GM06990 (cell line): ENCODE measurements around the gene MTA2.
"Not testable (repeated sequence)": the region's sequence is repeated elsewhere in the genome, so short reads cannot be mapped to it uniquely, and the experiment has no call there.

ENCODE experiments used
- DNase-seq: peaks from one replicate; pipeline ENCODE4 v3.0.0-alpha.2; 2011; ENCODE audit not compliant: insufficient read length; ENCODE audit errors: extremely low read depth
- H3K27me3 ChIP-seq: replicated peaks from 2 replicates; pipeline ENCODE4 v1.6.0; 2011; ENCODE audit warnings: low read length; ENCODE audit not compliant: control insufficient read depth, insufficient read depth
- H3K36me3 ChIP-seq: 2 replicates; pipeline ENCODE4 v1.5.1; 2011; ENCODE audit warnings: low read length; ENCODE audit not compliant: control insufficient read depth, insufficient read depth
- H3K4me3 ChIP-seq: replicated peaks from 2 replicates; pipeline ENCODE4 v1.5.1; 2011; ENCODE audit warnings: low read depth, mild to moderate bottlenecking, control low read depth, low read length
- CTCF ChIP-seq: IDR thresholded peaks from 2 replicates; pipeline ENCODE4 v1.5.1; 2011; ENCODE audit warnings: low read length, control low read depth, mild to moderate bottlenecking, inconsistent platforms; ENCODE audit not compliant: insufficient read depth, poor library complexity, severe bottlenecking

The MTA2 gene

DNA sequence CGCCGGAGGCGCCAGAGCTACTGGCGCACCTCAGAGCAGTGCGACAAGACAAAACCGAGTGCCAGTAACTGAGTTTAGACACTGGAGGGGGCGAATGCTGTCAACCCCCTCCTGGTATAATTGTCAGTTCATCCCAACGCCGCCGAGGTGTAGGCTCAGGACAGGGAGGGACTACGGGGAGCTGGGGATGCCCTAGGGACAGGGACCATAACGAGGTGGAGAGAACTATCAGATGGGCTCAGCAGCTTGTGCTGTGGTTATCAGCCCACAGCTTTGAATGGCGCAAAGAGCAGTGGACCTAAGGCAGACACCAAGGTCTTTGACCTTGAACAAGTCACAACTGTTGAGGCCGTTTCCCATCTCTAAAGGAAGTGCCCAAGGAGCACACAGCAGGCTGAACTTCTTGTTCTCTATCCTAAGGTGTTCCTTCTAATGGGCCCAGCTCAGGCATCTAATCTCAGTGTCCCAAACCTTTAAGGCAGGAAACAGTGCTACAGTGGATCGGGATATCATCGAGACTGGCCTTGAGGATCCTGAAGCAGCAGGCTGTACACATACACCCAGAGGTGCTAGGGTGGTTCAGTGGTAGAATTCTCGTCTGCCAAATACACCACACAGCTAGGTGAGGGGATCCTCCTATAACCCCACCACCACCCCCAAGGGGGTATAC lies 9.4 kb downstream of the MTA2 start:
- no peak for DNase-seq
- H3K36me3 ChIP-seq, result peaks cover 37% of the 10 kb centered on the region

DNA sequence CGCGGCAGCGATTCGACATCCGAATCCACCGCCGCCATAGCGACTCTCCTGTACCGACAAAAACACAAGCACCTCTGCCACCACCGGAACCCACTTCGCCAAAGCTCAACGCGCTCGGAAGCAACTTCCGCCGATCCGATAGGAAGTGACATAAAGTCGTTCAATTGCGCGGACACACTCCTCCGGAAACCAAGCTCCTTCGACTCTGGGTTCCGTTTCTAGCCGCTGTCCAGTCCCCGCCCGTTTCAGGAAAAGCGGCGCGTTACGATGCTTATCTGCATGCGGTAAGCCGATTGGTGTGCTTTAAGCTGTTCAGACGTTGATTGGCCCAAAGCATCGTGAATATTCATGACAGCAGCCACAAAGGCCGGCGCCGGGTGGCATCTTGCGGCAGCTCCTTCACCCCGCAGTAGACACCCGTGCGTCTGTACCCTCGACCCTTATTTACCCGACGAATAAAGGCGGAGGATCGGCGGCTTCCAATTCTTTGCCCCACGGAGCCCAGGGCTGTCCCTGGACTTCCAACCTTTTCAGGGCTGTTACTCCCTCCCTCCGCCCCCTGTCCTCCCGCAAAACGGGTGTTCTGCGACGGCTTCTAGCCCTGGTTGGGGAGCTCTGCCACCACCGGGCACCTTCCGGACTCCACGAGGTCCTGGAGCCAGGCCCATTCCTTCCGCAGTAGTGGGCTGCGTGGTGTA lies 10.1 kb downstream of the MTA2 start, which contains the start of gene TUT1:
Gene TUT1, minus strand, starts transcription at position 76 of the 698 bp plus-strand sequence. Its CDS starts 38 bp downstream, at position 38.
- peak; percentile 95 for DNase-seq
- peaks cover 33% of the 10 kb centered on the region for H3K36me3 ChIP-seq
- no peaks in the 10 kb centered on the region for H3K27me3 ChIP-seq
- TF ChIP-seq CTCF, result peak; percentile 1
- peak within 1 kb of the TSS; percentile 90 for H3K4me3 ChIP-seq

More for the DNA sequence above, 9.4 kb downstream of the MTA2 start:
- TF ChIP-seq CTCF, result no peak
- Histone ChIP-seq H3K4me3 (peak overlapping the region; percentile 55), H3K27me3 (no peaks in the 10 kb centered on the region)

DNA sequence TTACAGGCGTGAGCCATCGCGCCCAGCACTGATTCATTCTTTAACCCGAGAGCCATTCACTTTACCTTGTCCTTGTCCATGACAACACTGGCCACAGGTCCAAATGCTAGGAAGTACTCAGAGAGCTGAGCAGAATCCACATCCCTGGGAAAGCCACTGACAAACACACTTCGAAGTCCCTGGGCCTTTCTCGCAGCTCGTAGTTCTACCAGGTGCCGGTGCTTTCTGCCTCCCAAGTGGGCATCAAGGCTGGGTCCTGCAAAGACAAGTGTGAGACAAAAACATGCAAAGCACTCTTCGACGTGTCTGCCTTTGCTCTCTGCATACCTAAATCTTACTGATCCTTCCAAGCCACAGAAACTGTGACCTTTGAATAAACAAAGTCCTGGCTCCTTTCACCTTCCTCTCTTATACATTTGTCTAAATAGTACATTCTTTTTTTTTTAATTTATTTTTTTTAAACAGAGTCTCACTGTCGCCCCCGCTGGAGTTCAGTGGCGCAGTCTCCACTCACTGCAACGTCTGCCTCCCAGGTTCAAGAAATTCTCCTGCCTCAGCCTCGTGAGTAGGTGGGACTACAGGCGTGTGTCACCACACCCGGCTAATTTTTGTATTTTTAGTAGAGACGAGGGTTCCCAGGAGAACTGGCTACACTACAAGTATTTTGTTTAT lies 12.6 kb downstream of the MTA2 start:
- Histone ChIP-seq H3K4me3 (no peak overlapping the region), H3K36me3 (peaks cover 19% of the 10 kb centered on the region), H3K27me3 (no peaks in the 10 kb centered on the region)
- no peak for DNase-seq
- peak; percentile 36 for TF ChIP-seq CTCF

DNA sequence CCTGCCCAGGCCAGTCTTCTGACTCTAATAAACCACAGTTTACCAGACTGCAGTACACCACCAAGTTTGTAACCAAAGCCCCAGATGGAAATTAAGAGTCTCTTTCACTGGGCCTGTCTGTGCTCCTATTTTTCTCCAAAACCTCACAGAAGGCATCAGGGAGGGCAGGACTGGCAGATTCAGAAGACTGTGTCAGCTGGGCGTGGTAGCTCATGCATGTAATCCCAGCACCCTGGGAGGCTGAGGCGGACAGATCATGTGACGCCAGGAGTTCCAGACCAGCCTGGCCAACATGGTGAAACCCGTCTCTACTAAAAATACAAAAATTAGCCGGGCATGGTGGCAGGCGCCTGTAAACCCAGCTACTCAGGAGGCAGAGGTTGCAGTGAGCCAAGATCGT lies 16.3 kb downstream of the MTA2 start:
- not testable (repeated sequence) for DNase-seq, H3K4me3 ChIP-seq, H3K27me3 ChIP-seq
- peaks cover 19% of the 10 kb centered on the region for H3K36me3 ChIP-seq

- not testable (repeated sequence) for DNase-seq, H3K4me3 ChIP-seq, H3K27me3 ChIP-seq
- H3K36me3 ChIP-seq, result peaks cover 22% of the 10 kb centered on the region
Observed at GRCh38 chr11:62581735-62582134, 19.9 kb downstream of the MTA2 start.

- Histone ChIP-seq H3K36me3 (peaks cover 22% of the 10 kb centered on the region), H3K4me3 (no peak overlapping the region), H3K27me3 (no peaks in the 10 kb centered on the region)
- no peak for DNase-seq
- TF ChIP-seq CTCF, result no peak
Observed at GRCh38 chr11:62580959-62581715, 20.5 kb downstream of the MTA2 start.
